Measurements from ENCODE around the gene HOXB1. TPM values are rescaled to one million over a fixed set of nuclear protein-coding genes. Genes with fewer than 3 reads are reported as not detected.

Gene HOXB1
- total RNA-seq (not detected), polyA plus RNA-seq (not detected)

GRCh38 chr17:48530887-48531272 is at the start of gene HOXB1:
HOXB1 (minus strand) TSS chr17:48531011; CDS start chr17:48530904, 107 bp downstream.
- H3K4me3 ChIP-seq (ENCODE audit: low read depth, low read length): no peak within 1 kb of the TSS
- no peak within 1 kb of the TSS for H3K27ac ChIP-seq (ENCODE audit: low read depth)
- H3K36me3 ChIP-seq (ENCODE audit: insufficient read depth): no peaks in the 10 kb centered on the region
- no peaks in the 10 kb centered on the region for H3K4me1 ChIP-seq (ENCODE audit: insufficient read depth)
- no peak for DNase-seq (ENCODE audit: extremely low spot score)
- WGBS: 63% methylated on average over 15 of the region's 15 CpGs

GRCh38 chr17:48579760-48580554 is 49.1 kb upstream of the HOXB1 start:
- WGBS: 25% methylated on average over 26 of the region's 26 CpGs
- Histone ChIP-seq H3K4me1 (ENCODE audit: insufficient read depth) (no peaks in the 10 kb centered on the region), H3K36me3 (ENCODE audit: insufficient read depth) (no peaks in the 10 kb centered on the region), H3K4me3 (ENCODE audit: low read depth, low read length) (no peak overlapping the region), H3K27ac (ENCODE audit: low read depth) (no peak overlapping the region)
- DNase-seq (ENCODE audit: extremely low spot score): no peak

GRCh38 chr17:48579471-48579759 is 48.6 kb upstream of the HOXB1 start:
- Histone ChIP-seq H3K4me3 (ENCODE audit: low read depth, low read length) (no peak overlapping the region), H3K36me3 (ENCODE audit: insufficient read depth) (no peaks in the 10 kb centered on the region), H3K4me1 (ENCODE audit: insufficient read depth) (no peaks in the 10 kb centered on the region), H3K27ac (ENCODE audit: low read depth) (no peak overlapping the region)
- DNase-seq (ENCODE audit: extremely low spot score): no peak
- WGBS: 21% methylated on average over 7 of the region's 7 CpGs

- Histone ChIP-seq H3K4me1 (ENCODE audit: insufficient read depth) (no peaks in the 10 kb centered on the region), H3K27ac (ENCODE audit: low read depth) (no peak overlapping the region), H3K36me3 (ENCODE audit: insufficient read depth) (no peaks in the 10 kb centered on the region), H3K4me3 (ENCODE audit: low read depth, low read length) (peak overlapping the region; percentile 51)
- no peak for DNase-seq (ENCODE audit: extremely low spot score)
- WGBS: 12% methylated on average over 43 of the region's 43 CpGs
Measured at GRCh38 chr17:48578616-48579470, 48.0 kb upstream of the HOXB1 start.

- DNase-seq (ENCODE audit: extremely low spot score): no peak
- H3K4me3 ChIP-seq (ENCODE audit: low read depth, low read length): peak within 1 kb of the TSS; percentile 51
- H3K27ac ChIP-seq (ENCODE audit: low read depth): peak within 1 kb of the TSS; percentile 68
- H3K4me1 ChIP-seq (ENCODE audit: insufficient read depth): no peaks in the 10 kb centered on the region
- no peaks in the 10 kb centered on the region for H3K36me3 ChIP-seq (ENCODE audit: insufficient read depth)
- WGBS: 2% methylated on average over 58 of the region's 58 CpGs
Measured at GRCh38 chr17:48577946-48578615, 47.3 kb upstream of the HOXB1 start, which contains the start of gene HOXB4. HOXB4 (minus strand) TSS chr17:48578350; CDS start chr17:48578319, 31 bp downstream.

GRCh38 chr17:48577330-48577945 is 46.6 kb upstream of the HOXB1 start:
- Histone ChIP-seq H3K4me3 (ENCODE audit: low read depth, low read length) (peak overlapping the region; percentile 51), H3K36me3 (ENCODE audit: insufficient read depth) (no peaks in the 10 kb centered on the region), H3K27ac (ENCODE audit: low read depth) (no peak overlapping the region), H3K4me1 (ENCODE audit: insufficient read depth) (no peaks in the 10 kb centered on the region)
- DNase-seq (ENCODE audit: extremely low spot score): no peak
- 5% methylated on average over 19 of the region's 19 CpGs for WGBS

GRCh38 chr17:48576479-48577309 is 45.9 kb upstream of the HOXB1 start:
- Histone ChIP-seq H3K36me3 (ENCODE audit: insufficient read depth) (no peaks in the 10 kb centered on the region), H3K4me1 (ENCODE audit: insufficient read depth) (no peaks in the 10 kb centered on the region), H3K4me3 (ENCODE audit: low read depth, low read length) (peak overlapping the region; percentile 51), H3K27ac (ENCODE audit: low read depth) (no peak overlapping the region)
- no peak for DNase-seq (ENCODE audit: extremely low spot score)
- 13% methylated on average over 42 of the region's 43 CpGs for WGBS

GRCh38 chr17:48575673-48576478 is 45.1 kb upstream of the HOXB1 start:
- H3K4me3 ChIP-seq (ENCODE audit: low read depth, low read length): no peak overlapping the region
- H3K36me3 ChIP-seq (ENCODE audit: insufficient read depth): no peaks in the 10 kb centered on the region
- WGBS: 24% methylated on average over 22 of the region's 22 CpGs
- H3K27ac ChIP-seq (ENCODE audit: low read depth): no peak overlapping the region
- no peak for DNase-seq (ENCODE audit: extremely low spot score)
- H3K4me1 ChIP-seq (ENCODE audit: insufficient read depth): no peaks in the 10 kb centered on the region

- Histone ChIP-seq H3K36me3 (ENCODE audit: insufficient read depth) (no peaks in the 10 kb centered on the region), H3K4me3 (ENCODE audit: low read depth, low read length) (no peak overlapping the region), H3K4me1 (ENCODE audit: insufficient read depth) (no peaks in the 10 kb centered on the region), H3K27ac (ENCODE audit: low read depth) (peak overlapping the region; percentile 56)
- DNase-seq (ENCODE audit: extremely low spot score): no peak
- 36% methylated on average over 7 of the region's 7 CpGs for WGBS
Measured at GRCh38 chr17:48575066-48575582, 44.3 kb upstream of the HOXB1 start.

- DNase-seq (ENCODE audit: extremely low spot score): no peak
- no peaks in the 10 kb centered on the region for H3K4me1 ChIP-seq (ENCODE audit: insufficient read depth)
- H3K36me3 ChIP-seq (ENCODE audit: insufficient read depth): no peaks in the 10 kb centered on the region
- no peak overlapping the region for H3K4me3 ChIP-seq (ENCODE audit: low read depth, low read length)
- H3K27ac ChIP-seq (ENCODE audit: low read depth): no peak overlapping the region
- 25% methylated on average over 8 of the region's 8 CpGs for WGBS
Measured at GRCh38 chr17:48574505-48575065, 43.8 kb upstream of the HOXB1 start.

GRCh38 chr17:48571826-48572417 is 41.1 kb upstream of the HOXB1 start:
- no peaks in the 10 kb centered on the region for H3K4me1 ChIP-seq (ENCODE audit: insufficient read depth)
- WGBS: 82% methylated on average over 1 of the region's 1 CpG
- no peak overlapping the region for H3K4me3 ChIP-seq (ENCODE audit: low read depth, low read length)
- no peak for DNase-seq (ENCODE audit: extremely low spot score)
- H3K27ac ChIP-seq (ENCODE audit: low read depth): no peak overlapping the region
- H3K36me3 ChIP-seq (ENCODE audit: insufficient read depth): no peaks in the 10 kb centered on the region

Measured in urinary bladder (tissue), 4 donors.